IPS DF 6.9 (cell line): ENCODE measurements around the gene KMT2C.
"Not testable (repeated sequence)": the region's sequence is repeated elsewhere in the genome, so short reads cannot be mapped to it uniquely, and the experiment has no call there.

Source experiments
- DNase-seq: peaks from one replicate; pipeline ENCODE4 v3.0.0-alpha.2; 2013; ENCODE audit warnings: low read depth, low spot score
- H3K27ac ChIP-seq: one replicate; pipeline ENCODE4 v1.5.1; 2013; ENCODE audit warnings: low read length, control low read depth
- H3K27me3 ChIP-seq: 2 replicates; pipeline ENCODE4 v1.6.1; 2013; ENCODE audit warnings: mild to moderate bottlenecking, low read length; ENCODE audit not compliant: control insufficient read depth, insufficient read depth
- H3K36me3 ChIP-seq: 2 replicates; pipeline ENCODE4 v1.6.1; 2013; ENCODE audit warnings: low read length; ENCODE audit not compliant: control insufficient read depth, insufficient read depth
- H3K4me1 ChIP-seq: 2 replicates; pipeline ENCODE4 v1.6.1; 2013; ENCODE audit warnings: low read length; ENCODE audit not compliant: control insufficient read depth, insufficient read depth
- H3K4me3 ChIP-seq: 2 replicates; pipeline ENCODE4 v1.5.1; 2013; ENCODE audit warnings: mild to moderate bottlenecking, low read length
- H3K9me3 ChIP-seq: 2 replicates; pipeline ENCODE4 v1.6.1; 2013; ENCODE audit warnings: low read length, inconsistent platforms; ENCODE audit not compliant: control insufficient read depth, insufficient read depth
- WGBS: extraction: QIAGEN DNeasy Blood & Tissue Kit; methylation state at CpG from one replicate; pipeline ENCODE4 v1.1.7; 2013; ENCODE audit warnings: mixed read lengths, missing lambda C conversion rate; ENCODE audit not compliant: insufficient read length, insufficient coverage; 5-methylcytosine and 5-hydroxymethylcytosine counted together

KMT2C gene

DNA sequence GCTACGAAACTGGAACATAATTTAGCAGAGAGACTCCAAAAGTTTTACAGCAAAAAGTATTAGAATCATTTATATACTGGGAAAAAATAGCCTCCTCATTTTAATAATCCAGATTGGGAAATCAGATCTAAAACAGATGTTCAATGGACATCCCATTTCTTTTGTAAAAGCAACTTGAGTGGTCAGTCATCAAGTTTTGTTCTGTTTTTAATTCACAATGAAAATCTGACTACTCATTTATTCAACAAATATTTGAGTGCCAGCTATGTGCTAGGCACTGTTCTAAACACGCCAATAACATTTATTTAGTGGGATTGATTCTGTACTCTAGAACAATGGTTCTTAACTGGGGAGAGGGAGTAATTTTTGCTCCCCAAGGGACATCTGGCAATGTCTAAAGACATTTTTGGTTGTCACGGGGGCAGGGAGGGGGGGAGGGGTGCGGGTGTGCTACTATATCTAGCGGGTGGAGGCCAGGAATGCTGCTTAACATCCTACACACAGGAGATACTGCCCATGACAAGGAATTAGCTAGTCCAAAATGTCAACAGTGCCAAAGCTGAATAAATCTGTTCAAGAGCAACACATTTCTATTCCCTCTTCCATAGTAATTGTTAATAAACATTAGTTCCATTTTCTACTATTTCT, 54.7 kb downstream of the KMT2C start:
- H3K27me3 ChIP-seq, H3K4me3 ChIP-seq, H3K4me1 ChIP-seq, DNase-seq, H3K27ac ChIP-seq, H3K36me3 ChIP-seq, H3K9me3 ChIP-seq: not testable (repeated sequence)
- no CpG with 5 or more reads among the region's 5 CpGs for WGBS

DNA sequence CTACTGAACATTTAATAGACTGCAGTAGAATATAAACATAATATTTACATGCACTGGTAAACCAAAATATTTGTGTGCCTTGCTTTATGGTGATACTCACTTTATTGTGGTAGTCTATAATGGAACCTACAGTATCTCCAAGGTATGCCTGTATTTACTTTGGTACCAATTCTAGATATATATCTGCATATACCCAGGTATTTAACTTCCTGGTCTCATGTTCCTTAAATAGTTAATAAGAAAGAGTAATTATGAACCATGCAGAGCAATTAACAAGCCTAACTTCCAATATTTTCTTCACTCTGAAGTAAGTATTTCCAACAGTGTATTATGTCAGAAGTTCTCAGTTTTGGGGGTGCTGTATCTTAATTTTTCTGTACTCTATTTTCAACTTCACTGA, 57.3 kb downstream of the KMT2C start:
- H3K36me3 ChIP-seq, H3K27ac ChIP-seq, H3K4me3 ChIP-seq: not testable (repeated sequence)

DNA sequence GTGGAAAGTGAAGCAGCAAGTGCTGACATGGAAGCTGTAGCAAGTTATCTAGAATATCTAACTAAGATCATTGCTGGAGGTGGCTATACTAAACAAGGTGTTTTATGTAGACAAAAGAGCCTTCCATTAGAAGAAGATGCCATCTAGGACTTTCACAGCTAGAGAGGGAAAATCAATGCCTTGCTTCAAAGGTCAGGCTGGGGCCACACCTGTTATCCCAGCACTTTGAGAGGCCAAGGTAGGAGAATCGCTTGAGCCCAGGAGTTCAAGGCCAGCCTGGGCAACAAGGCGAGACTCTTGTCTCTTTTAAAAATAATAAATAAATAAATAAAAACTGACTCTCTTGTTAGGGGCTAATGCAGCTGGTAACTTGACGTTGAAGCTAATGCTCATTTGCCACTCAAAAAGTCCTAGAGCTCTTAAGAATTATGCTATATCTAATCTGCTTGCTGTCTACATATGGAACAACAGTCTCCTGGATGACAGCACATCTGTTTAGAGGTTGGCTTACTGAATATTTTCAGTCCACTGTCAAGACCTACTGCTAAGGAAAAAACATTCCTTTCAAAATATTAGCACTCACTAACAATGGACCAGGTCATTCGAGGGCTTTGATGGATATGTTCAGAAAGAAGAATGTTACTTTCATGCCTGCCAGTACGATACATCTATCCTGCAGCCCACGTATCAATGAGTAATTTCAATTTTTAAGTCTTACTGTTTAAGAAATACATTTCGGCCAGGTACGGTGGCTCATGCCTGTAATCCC, 58.9 kb downstream of the KMT2C start:
- WGBS = no CpG with 5 or more reads among the region's 8 CpGs
- H3K27ac ChIP-seq, H3K4me1 ChIP-seq, H3K27me3 ChIP-seq, H3K9me3 ChIP-seq, DNase-seq, H3K36me3 ChIP-seq, H3K4me3 ChIP-seq: not testable (repeated sequence)

More for the DNA sequence above, 57.3 kb downstream of the KMT2C start:
- not testable (repeated sequence) for H3K27me3 ChIP-seq, H3K9me3 ChIP-seq, H3K4me1 ChIP-seq, DNase-seq

DNA sequence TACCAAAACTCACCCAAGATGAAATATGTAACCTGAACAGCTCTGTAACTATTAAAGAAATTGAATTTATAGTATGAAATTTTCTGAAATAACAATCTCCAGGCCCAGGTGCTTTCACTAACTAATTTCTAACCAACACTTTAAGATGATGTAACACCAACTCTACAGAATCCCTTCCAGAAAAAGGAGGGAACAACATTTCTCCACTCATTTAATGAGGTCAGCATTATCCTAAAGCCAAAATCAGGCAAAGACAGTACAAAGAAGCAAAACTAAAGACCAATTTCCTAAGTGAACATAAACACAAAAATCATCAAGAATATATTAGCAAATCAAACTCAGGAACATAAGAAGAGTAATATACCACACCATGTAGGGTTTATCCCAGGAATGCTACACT, 65.5 kb downstream of the KMT2C start:
- Histone ChIP-seq H3K27ac (no peak overlapping the region), H3K4me3 (no peak overlapping the region), H3K9me3 (no peaks in the 10 kb centered on the region), H3K36me3 (no peaks in the 10 kb centered on the region), H3K27me3 (no peaks in the 10 kb centered on the region), H3K4me1 (0 out of 2 replicates have a peak, but pooled peaks cover 1% of the 10 kb centered on the region)
- DNase-seq = no peak

- H3K4me1 ChIP-seq = 0 out of 2 replicates have a peak, but pooled peaks cover 1% of the 10 kb centered on the region
- H3K4me3 ChIP-seq = no peak overlapping the region
- H3K36me3 ChIP-seq = no peaks in the 10 kb centered on the region
- WGBS = 80% methylated on average over 1 of the region's 3 CpGs
- DNase-seq = no peak
- H3K27ac ChIP-seq = no peak overlapping the region
- no peaks in the 10 kb centered on the region for H3K27me3 ChIP-seq
- no peaks in the 10 kb centered on the region for H3K9me3 ChIP-seq
Measured at GRCh38 chr7:152369518-152369917, 66.3 kb downstream of the KMT2C start.

DNA sequence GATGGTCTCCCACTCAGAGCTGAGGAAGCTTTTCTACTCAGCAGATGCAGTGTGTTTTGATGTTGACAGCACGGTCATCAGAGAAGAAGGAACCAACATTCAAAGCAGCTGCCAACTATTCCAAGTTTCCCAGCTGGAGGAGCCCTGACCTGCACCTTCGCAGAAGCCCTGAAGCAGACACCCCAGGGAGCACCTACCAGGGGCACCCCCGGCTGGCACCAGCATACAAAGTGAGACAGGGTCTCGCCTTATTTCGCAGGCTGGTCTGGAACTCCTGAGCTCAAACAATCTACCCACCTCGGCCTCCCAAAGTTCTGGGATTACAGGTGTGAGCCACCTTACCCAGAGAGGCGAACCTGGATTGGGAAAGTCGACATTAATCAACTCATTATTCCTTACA, 68.6 kb downstream of the KMT2C start:
- H3K27ac ChIP-seq = no peak overlapping the region
- no peaks in the 10 kb centered on the region for H3K9me3 ChIP-seq
- DNase-seq = no peak
- 0 out of 2 replicates have a peak, but pooled peaks cover 1% of the 10 kb centered on the region for H3K4me1 ChIP-seq
- no peaks in the 10 kb centered on the region for H3K36me3 ChIP-seq
- no peaks in the 10 kb centered on the region for H3K27me3 ChIP-seq
- no CpG with 5 or more reads among the region's 8 CpGs for WGBS
- no peak overlapping the region for H3K4me3 ChIP-seq

DNA sequence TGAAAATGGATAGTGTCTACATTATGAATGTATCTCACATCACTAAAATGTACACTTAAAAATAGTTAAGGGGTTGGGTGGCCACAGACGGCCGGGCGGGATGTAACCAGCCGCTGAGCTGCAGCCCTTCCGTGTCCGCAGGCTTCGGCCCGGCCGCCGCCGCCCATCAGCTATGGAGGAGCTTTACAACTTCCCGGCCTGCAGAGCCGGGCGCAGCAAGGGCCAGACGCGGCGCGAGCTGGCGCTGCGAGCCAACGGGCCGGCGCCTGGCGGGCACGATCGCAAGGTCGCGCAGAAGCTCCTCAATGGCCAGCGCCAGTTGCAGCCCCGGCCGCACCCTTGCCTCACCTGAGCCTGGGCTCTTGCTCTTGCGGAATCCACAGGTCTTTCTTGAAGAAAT, 69.1 kb downstream of the KMT2C start:
- 0 out of 2 replicates have a peak, but pooled peaks cover 1% of the 10 kb centered on the region for H3K4me1 ChIP-seq

DNA sequence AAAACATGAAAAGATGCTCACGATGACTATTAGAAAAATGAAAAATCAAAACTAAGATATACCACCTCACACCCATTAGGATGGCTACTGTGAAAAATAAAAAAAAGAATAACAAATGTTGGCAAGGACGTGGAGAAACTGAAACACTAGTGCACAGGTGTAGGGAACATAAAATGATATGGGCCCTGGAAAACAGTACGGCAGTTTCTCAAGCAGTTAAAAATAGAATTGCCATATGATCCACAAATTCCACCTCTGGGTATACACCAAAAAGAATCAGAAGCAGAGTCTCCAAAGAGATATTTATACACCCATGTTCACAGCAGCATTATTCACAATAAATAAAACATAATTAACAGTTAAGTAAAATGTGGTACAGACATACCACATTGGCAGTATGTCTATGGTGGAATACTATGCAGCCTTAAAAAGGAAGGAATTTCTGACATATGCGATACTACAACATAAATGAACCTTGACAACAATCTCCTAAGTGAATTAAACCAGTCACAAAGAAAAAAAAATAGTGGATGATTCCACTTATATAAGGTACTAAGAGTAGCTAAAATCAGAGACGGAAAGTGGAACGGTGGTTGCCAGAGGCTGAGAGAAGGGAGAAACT, 69.7 kb downstream of the KMT2C start:
- Histone ChIP-seq H3K36me3 (no peaks in the 10 kb centered on the region), H3K4me3 (no peak overlapping the region)
- WGBS = no CpG with 5 or more reads among the region's 6 CpGs

More for the DNA sequence above, 69.1 kb downstream of the KMT2C start:
- Histone ChIP-seq H3K9me3 (no peaks in the 10 kb centered on the region), H3K4me3 (no peak overlapping the region), H3K27ac (no peak overlapping the region), H3K27me3 (no peaks in the 10 kb centered on the region), H3K36me3 (no peaks in the 10 kb centered on the region)
- WGBS = no CpG with 5 or more reads among the region's 32 CpGs
- no peak for DNase-seq

GRCh38 chr7:152363798-152364197, 72.0 kb downstream of the KMT2C start:
- H3K4me3 ChIP-seq = no peak overlapping the region
- no CpG with 5 or more reads among the region's 1 CpG for WGBS
- no peaks in the 10 kb centered on the region for H3K36me3 ChIP-seq
- H3K27ac ChIP-seq = no peak overlapping the region
- no peaks in the 10 kb centered on the region for H3K9me3 ChIP-seq
- no peaks in the 10 kb centered on the region for H3K4me1 ChIP-seq
- no peaks in the 10 kb centered on the region for H3K27me3 ChIP-seq
- no peak for DNase-seq

More for the DNA sequence above, 69.7 kb downstream of the KMT2C start:
- Histone ChIP-seq H3K27me3 (no peaks in the 10 kb centered on the region), H3K27ac (no peak overlapping the region), H3K9me3 (no peaks in the 10 kb centered on the region), H3K4me1 (0 out of 2 replicates have a peak, but pooled peaks cover 1% of the 10 kb centered on the region)
- DNase-seq = no peak

- no peak overlapping the region for H3K4me3 ChIP-seq
- H3K27me3 ChIP-seq = no peaks in the 10 kb centered on the region
- WGBS = no CpG with 5 or more reads among the region's 6 CpGs
- no peak for DNase-seq
- no peaks in the 10 kb centered on the region for H3K9me3 ChIP-seq
- no peaks in the 10 kb centered on the region for H3K4me1 ChIP-seq
- no peak overlapping the region for H3K27ac ChIP-seq
- no peaks in the 10 kb centered on the region for H3K36me3 ChIP-seq
Measured at GRCh38 chr7:152362128-152362926, 73.5 kb downstream of the KMT2C start.
